ENCODE data around the gene ANKRD65. TPM values are rescaled to one million over a fixed set of nuclear protein-coding genes. Genes with fewer than 3 reads are reported as not detected.
"Not testable (repeated sequence)": the region's sequence is repeated elsewhere in the genome, so short reads cannot be mapped to it uniquely, and the experiment has no call there.

The ANKRD65 gene
- total RNA-seq, 2 experiments from 2014 or later: not detected

- intact Hi-C loops (cut with micrococcal nuclease): no loop called here
- CTCF ChIA-PET: no interaction called here
- Mint-ChIP-seq H3K27ac (no peak overlapping the region), H3K27me3 (peaks cover 14% of the 10 kb centered on the region), H3K36me3 (ENCODE audit: low read depth) (no peaks in the 10 kb centered on the region), H3K4me3 (no peak overlapping the region), H3K4me1 (ENCODE audit: low read depth) (peaks cover 17% of the 10 kb centered on the region), H3K9me3 (no peaks in the 10 kb centered on the region)
- POLR2A ChIA-PET: interaction anchor here (2.5 kb wide), 1 partner anchor 13 kb away, joined by 10 read pairs; the partner anchor contains the start of gene MRPL20
- ATAC-seq (no peak), DNase-seq (no peak)
- no peak for TF ChIP-seq CTCF (IDR thresholded peaks at IDR 0.05)
Measured at GRCh38 chr1:1420654-1421141, 378 bp downstream of the ANKRD65 start.

- Mint-ChIP-seq H3K36me3 (ENCODE audit: low read depth) (no peaks in the 10 kb centered on the region), H3K4me3 (no peak overlapping the region), H3K4me1 (ENCODE audit: low read depth) (peaks cover 17% of the 10 kb centered on the region), H3K27ac (no peak overlapping the region), H3K9me3 (no peaks in the 10 kb centered on the region), H3K27me3 (peaks cover 13% of the 10 kb centered on the region)
- CTCF ChIA-PET: no interaction called here
- POLR2A ChIA-PET: interaction anchor here (2.5 kb wide), 1 partner anchor 12 kb away, joined by 10 read pairs; the partner anchor contains the start of gene MRPL20
- peak; percentile 56 for ATAC-seq
- intact Hi-C loops (cut with micrococcal nuclease): no loop called here
- no peak for DNase-seq
- TF ChIP-seq CTCF (IDR thresholded peaks at IDR 0.05): no peak
Measured at GRCh38 chr1:1419813-1420653, 1.0 kb downstream of the ANKRD65 start.

- H3K27me3 Mint-ChIP-seq: peaks cover 11% of the 10 kb centered on the region
- H3K4me1 Mint-ChIP-seq (ENCODE audit: low read depth): peaks cover 17% of the 10 kb centered on the region
Measured at GRCh38 chr1:1419363-1419812, 1.7 kb downstream of the ANKRD65 start.

GRCh38 chr1:1418464-1419362 lies 2.4 kb downstream of the ANKRD65 start:
- no peak for DNase-seq
- no peaks in the 10 kb centered on the region for H3K36me3 Mint-ChIP-seq (ENCODE audit: low read depth)
- TF ChIP-seq CTCF (IDR thresholded peaks at IDR 0.05): no peak
- intact Hi-C loops (cut with micrococcal nuclease): no loop called here
- H3K27me3 Mint-ChIP-seq: peaks cover 11% of the 10 kb centered on the region
- CTCF ChIA-PET: no interaction called here
- ATAC-seq: no peak
- H3K27ac Mint-ChIP-seq: no peak overlapping the region
- H3K9me3 Mint-ChIP-seq: no peaks in the 10 kb centered on the region
- no peak overlapping the region for H3K4me3 Mint-ChIP-seq
- POLR2A ChIA-PET: interaction anchor here (1.4 kb wide), 1 partner anchor 11 kb away, joined by 6 read pairs; the partner anchor contains the start of gene MRPL20
- peaks cover 17% of the 10 kb centered on the region for H3K4me1 Mint-ChIP-seq (ENCODE audit: low read depth)

More at GRCh38 chr1:1419363-1419812, 1.7 kb downstream of the ANKRD65 start:
- ATAC-seq (no peak), DNase-seq (no peak)
- no peaks in the 10 kb centered on the region for H3K9me3 Mint-ChIP-seq
- TF ChIP-seq CTCF (IDR thresholded peaks at IDR 0.05): no peak
- ChIA-PET CTCF (no interaction called here), POLR2A (interaction anchor here (1.4 to 2.5 kb wide), 2 partner anchors 12 kb away, joined by 6 to 10 read pairs; partner anchors contain the start of gene MRPL20)
- no peak overlapping the region for H3K27ac Mint-ChIP-seq
- no peak overlapping the region for H3K4me3 Mint-ChIP-seq
- no peaks in the 10 kb centered on the region for H3K36me3 Mint-ChIP-seq (ENCODE audit: low read depth)
- intact Hi-C loops (cut with micrococcal nuclease): no loop called here

- H3K27ac Mint-ChIP-seq; intact Hi-C loops (cut with micrococcal nuclease); CTCF ChIA-PET; H3K9me3 Mint-ChIP-seq; H3K4me3 Mint-ChIP-seq; H3K36me3 Mint-ChIP-seq (ENCODE audit: low read depth); H3K27me3 Mint-ChIP-seq; ATAC-seq; DNase-seq: not testable (repeated sequence)
- POLR2A ChIA-PET: interaction anchor here (1.4 kb wide), 1 partner anchor 10 kb away, joined by 6 read pairs; the partner anchor contains the start of gene MRPL20
- H3K4me1 Mint-ChIP-seq (ENCODE audit: low read depth): peaks cover 14% of the 10 kb centered on the region
Measured at GRCh38 chr1:1417825-1418463, 3.1 kb downstream of the ANKRD65 start.

GRCh38 chr1:1417396-1417795 lies 3.7 kb downstream of the ANKRD65 start:
- H3K9me3 Mint-ChIP-seq; ATAC-seq; H3K27me3 Mint-ChIP-seq; POLR2A ChIA-PET; H3K4me3 Mint-ChIP-seq; H3K27ac Mint-ChIP-seq; CTCF ChIA-PET; H3K36me3 Mint-ChIP-seq (ENCODE audit: low read depth); DNase-seq; intact Hi-C loops (cut with micrococcal nuclease); H3K4me1 Mint-ChIP-seq (ENCODE audit: low read depth): not testable (repeated sequence)
